Muscle of leg (tissue), 11 donors: ENCODE measurements around the gene APOE. TPM values are rescaled to one million over a fixed set of nuclear protein-coding genes. Genes with fewer than 3 reads are reported as not detected.
"Not testable (repeated sequence)": the region's sequence is repeated elsewhere in the genome, so short reads cannot be mapped to it uniquely, and the experiment has no call there.

Source experiments
- DNase-seq: peaks from one replicate; pipeline ENCODE4 v3.0.0; 2013
- H3K27ac ChIP-seq: one replicate; pipeline ENCODE4 v1.5.1; 2013; ENCODE audit warnings: mild to moderate bottlenecking, low read length, control low read depth
- H3K27me3 ChIP-seq: one replicate; pipeline ENCODE4 v1.6.1; 2013; ENCODE audit warnings: low read length; ENCODE audit not compliant: control insufficient read depth, insufficient read depth
- H3K36me3 ChIP-seq: one replicate; pipeline ENCODE4 v1.6.1; 2013; ENCODE audit warnings: low read length; ENCODE audit not compliant: control insufficient read depth, insufficient read depth
- H3K4me1 ChIP-seq: one replicate; pipeline ENCODE4 v1.6.1; 2013; ENCODE audit warnings: low read length; ENCODE audit not compliant: control insufficient read depth, insufficient read depth
- H3K4me3 ChIP-seq: one replicate; pipeline ENCODE4 v1.5.1; 2013; ENCODE audit warnings: low read length, control low read depth
- H3K9me3 ChIP-seq: replicated peaks from 2 replicates; pipeline ENCODE4 v1.6.1; 2013; ENCODE audit warnings: low read depth, low read length; ENCODE audit not compliant: control insufficient read depth
- WGBS: methylation state at CpG from one replicate; pipeline ENCODE4 v1.1.5; 2013; ENCODE audit warnings: missing lambda C conversion rate; ENCODE audit not compliant: insufficient coverage; 5-methylcytosine and 5-hydroxymethylcytosine counted together
- polyA plus RNA-seq, 8 donors: library from polyadenylated mRNA; unstranded; fragments of 120-200 nt; gene quantifications; one replicate each; pipeline versions ENCODE4 v1.2.1 to v1.2.3, GENCODE V29; 2013; ENCODE audit warnings: inconsistent platforms in 1 of 8, low replicate concordance in 1 of 8; ENCODE audit not compliant: insufficient read length in 8 of 8, insufficient read depth in 1 of 8
- total RNA-seq: library from RNA; stranded (reverse); fragments of 120-200 nt; gene quantifications from one replicate; pipeline ENCODE4 v1.2.4, GENCODE V29; 2013

The APOE gene
- total and polyA plus RNA-seq, 9 donors, result 32.7 to 62.3 (median 46.3) TPM

DNA sequence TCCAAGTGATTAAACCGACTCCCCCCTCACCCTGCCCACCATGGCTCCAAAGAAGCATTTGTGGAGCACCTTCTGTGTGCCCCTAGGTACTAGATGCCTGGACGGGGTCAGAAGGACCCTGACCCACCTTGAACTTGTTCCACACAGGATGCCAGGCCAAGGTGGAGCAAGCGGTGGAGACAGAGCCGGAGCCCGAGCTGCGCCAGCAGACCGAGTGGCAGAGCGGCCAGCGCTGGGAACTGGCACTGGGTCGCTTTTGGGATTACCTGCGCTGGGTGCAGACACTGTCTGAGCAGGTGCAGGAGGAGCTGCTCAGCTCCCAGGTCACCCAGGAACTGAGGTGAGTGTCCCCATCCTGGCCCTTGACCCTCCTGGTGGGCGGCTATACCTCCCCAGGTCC lies 2.0 kb downstream of the APOE start:
- H3K27ac ChIP-seq, result no peak overlapping the region
- DNase-seq, result no peak
- peaks cover 52% of the 10 kb centered on the region for H3K4me1 ChIP-seq
- peaks cover 7% of the 10 kb centered on the region for H3K36me3 ChIP-seq
- no peaks in the 10 kb centered on the region for H3K9me3 ChIP-seq
- H3K27me3 ChIP-seq, result peaks cover 22% of the 10 kb centered on the region
- H3K4me3 ChIP-seq, result no peak overlapping the region
- 91% methylated on average over 11 of the region's 12 CpGs for WGBS

- 92% methylated on average over 40 of the region's 46 CpGs for WGBS
- no peaks in the 10 kb centered on the region for H3K9me3 ChIP-seq
- DNase-seq, result no peak
- peaks cover 59% of the 10 kb centered on the region for H3K4me1 ChIP-seq
- peaks cover 22% of the 10 kb centered on the region for H3K27me3 ChIP-seq
- peaks cover under 1% of the 10 kb centered on the region for H3K36me3 ChIP-seq
- no peak overlapping the region for H3K27ac ChIP-seq
- no peak overlapping the region for H3K4me3 ChIP-seq
Measured at GRCh38 chr19:44908074-44908835, 2.7 kb downstream of the APOE start.

DNA sequence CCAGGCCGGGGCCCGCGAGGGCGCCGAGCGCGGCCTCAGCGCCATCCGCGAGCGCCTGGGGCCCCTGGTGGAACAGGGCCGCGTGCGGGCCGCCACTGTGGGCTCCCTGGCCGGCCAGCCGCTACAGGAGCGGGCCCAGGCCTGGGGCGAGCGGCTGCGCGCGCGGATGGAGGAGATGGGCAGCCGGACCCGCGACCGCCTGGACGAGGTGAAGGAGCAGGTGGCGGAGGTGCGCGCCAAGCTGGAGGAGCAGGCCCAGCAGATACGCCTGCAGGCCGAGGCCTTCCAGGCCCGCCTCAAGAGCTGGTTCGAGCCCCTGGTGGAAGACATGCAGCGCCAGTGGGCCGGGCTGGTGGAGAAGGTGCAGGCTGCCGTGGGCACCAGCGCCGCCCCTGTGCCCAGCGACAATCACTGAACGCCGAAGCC lies 3.3 kb downstream of the APOE start:
- no peak overlapping the region for H3K4me3 ChIP-seq
- 95% methylated on average over 44 of the region's 44 CpGs for WGBS
- no peaks in the 10 kb centered on the region for H3K36me3 ChIP-seq
- no peaks in the 10 kb centered on the region for H3K9me3 ChIP-seq
- peaks cover 61% of the 10 kb centered on the region for H3K4me1 ChIP-seq
- H3K27me3 ChIP-seq, result peaks cover 22% of the 10 kb centered on the region
- DNase-seq, result no peak
- H3K27ac ChIP-seq, result no peak overlapping the region

DNA sequence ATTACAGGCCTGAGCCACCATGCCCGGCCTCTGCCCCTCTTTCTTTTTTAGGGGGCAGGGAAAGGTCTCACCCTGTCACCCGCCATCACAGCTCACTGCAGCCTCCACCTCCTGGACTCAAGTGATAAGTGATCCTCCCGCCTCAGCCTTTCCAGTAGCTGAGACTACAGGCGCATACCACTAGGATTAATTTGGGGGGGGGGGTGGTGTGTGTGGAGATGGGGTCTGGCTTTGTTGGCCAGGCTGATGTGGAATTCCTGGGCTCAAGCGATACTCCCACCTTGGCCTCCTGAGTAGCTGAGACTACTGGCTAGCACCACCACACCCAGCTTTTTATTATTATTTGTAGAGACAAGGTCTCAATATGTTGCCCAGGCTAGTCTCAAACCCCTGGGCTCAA lies 4.2 kb downstream of the APOE start:
- Histone ChIP-seq H3K4me1 (peaks cover 63% of the 10 kb centered on the region), H3K27me3 (peaks cover 17% of the 10 kb centered on the region), H3K36me3 (no peaks in the 10 kb centered on the region), H3K27ac (no peak overlapping the region), H3K9me3 (no peaks in the 10 kb centered on the region), H3K4me3 (no peak overlapping the region)
- no CpG with 5 or more reads among the region's 5 CpGs for WGBS
- DNase-seq, result no peak

GRCh38 chr19:44911896-44912295 lies 6.3 kb downstream of the APOE start:
- H3K4me3 ChIP-seq, H3K36me3 ChIP-seq, H3K9me3 ChIP-seq, DNase-seq, H3K27me3 ChIP-seq: not testable (repeated sequence)
- Histone ChIP-seq H3K27ac (peak overlapping the region; percentile 55), H3K4me1 (peaks cover 49% of the 10 kb centered on the region)
- 90% methylated on average over 3 of the region's 6 CpGs for WGBS

DNA sequence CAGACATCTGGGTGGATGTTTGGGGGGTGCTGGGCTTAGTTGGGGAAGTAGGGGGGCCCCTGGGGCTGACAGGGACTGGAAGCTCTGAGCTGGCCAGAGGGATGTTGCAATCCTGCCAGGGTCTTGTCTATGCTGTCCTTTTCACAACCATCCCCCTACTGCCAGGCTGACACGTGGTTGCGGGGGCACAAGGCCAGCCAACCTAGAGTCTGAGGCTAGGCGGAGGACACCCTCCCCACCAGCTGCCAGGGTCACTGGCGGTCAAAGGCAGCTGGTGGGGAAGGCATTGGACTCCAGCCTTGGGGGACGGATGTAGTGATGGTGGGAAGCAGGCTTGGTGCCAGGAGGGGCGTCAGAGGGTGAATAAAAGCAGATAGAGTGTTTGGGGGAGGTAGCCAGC lies 7.3 kb downstream of the APOE start:
- peak; percentile 90 for DNase-seq
- peak overlapping the region; percentile 52 for H3K27ac ChIP-seq

DNA sequence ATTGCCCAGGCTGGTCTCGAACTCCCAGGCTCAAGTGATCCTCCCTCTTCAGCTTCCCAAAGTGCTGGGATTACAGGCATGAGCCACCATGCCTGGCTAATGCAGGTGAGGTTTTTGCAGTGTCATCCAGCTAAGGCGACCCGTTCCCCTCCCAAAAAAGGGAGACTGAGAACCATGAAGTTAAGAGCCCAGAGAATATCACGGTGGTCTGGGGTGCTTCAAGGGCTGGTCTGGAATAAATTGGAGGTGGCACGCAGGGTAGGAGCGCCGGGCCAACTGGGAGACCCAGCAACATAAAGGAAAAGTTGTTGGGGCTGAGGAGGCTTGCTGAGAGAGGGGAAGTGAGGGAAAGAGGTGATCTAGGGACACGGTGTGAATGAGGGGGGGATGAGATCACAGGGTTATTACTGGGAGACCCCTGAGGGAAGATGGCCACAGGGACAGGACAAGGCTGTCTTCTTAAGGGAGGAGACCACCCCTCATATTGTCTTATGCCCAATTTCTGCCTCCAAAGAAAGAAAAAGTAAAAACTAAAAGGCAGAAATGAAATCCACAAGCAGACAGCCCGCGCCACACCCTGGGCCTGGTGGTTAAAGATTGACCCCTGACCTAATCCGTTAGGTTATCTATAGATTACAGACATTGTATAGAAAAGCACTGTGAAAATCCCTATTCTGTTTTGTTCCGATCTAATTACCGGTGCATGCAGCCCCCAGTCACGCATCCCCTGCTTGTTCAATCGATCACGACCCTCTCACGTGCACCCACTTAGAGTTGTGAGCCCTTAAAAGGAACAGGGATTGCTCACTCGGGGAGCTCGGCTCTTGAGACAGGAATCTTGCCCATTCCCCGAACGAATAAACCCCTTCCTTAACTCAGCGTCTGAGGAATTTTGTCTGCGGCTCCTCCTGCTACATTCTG lies 8.2 kb downstream of the APOE start:
- H3K4me1 ChIP-seq, result peaks cover 49% of the 10 kb centered on the region
- H3K27ac ChIP-seq, H3K9me3 ChIP-seq, H3K4me3 ChIP-seq, H3K27me3 ChIP-seq, DNase-seq, H3K36me3 ChIP-seq: not testable (repeated sequence)
- WGBS, result 62% methylated on average over 9 of the region's 23 CpGs

More for the DNA sequence above, 7.3 kb downstream of the APOE start:
- Histone ChIP-seq H3K27me3 (no peaks in the 10 kb centered on the region), H3K36me3 (no peaks in the 10 kb centered on the region), H3K4me3 (no peak overlapping the region), H3K9me3 (no peaks in the 10 kb centered on the region), H3K4me1 (peaks cover 49% of the 10 kb centered on the region)
- 37% methylated on average over 3 of the region's 6 CpGs for WGBS

DNA sequence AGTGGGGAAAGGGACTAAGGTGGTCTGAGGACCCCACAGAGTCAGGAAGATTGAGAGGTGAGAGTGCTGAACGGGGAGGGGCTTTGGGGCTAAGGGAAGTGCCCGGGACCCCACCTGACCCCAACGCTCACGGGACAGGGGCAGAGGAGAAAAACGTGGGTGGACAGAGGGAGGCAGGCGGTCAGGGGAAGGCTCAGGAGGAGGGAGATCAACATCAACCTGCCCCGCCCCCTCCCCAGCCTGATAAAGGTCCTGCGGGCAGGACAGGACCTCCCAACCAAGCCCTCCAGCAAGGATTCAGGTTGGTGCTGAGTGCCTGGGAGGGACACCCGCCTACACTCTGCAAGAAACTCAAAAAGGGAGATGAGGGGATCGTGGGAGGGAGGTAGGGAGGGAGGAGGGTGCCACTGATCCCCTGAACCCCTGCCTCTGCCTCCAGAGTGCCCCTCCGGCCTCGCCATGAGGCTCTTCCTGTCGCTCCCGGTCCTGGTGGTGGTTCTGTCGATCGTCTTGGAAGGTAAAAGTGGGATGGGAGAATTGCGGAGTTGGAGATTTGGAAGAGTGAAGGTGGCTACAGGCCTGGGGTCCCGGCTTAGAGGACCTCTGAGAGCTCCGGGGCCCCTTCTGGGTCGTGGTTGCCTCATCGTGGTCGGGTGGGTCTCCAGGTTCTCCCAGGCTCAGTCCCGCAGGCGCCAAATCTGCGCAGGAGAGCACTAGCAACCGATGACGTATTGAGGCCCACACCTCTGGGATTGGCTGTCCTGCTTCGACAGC lies 9.0 kb downstream of the APOE start, which contains the start of gene APOC1:
Gene APOC1 (plus strand): TSS at position 176 of the 774 bp plus-strand sequence. CDS start 284 bp downstream, at position 460.
- not testable (repeated sequence) for H3K27me3 ChIP-seq, H3K9me3 ChIP-seq, H3K36me3 ChIP-seq, H3K27ac ChIP-seq
- DNase-seq, result peak; percentile 94
- H3K4me3 ChIP-seq, result peak within 1 kb of the TSS; percentile 54
- peaks cover 48% of the 10 kb centered on the region for H3K4me1 ChIP-seq
- 9% methylated on average over 10 of the region's 28 CpGs for WGBS

- DNase-seq, result no peak
- Histone ChIP-seq H3K27ac (no peak overlapping the region), H3K4me3 (no peak overlapping the region), H3K27me3 (no peaks in the 10 kb centered on the region), H3K36me3 (no peaks in the 10 kb centered on the region), H3K9me3 (no peaks in the 10 kb centered on the region), H3K4me1 (peaks cover 39% of the 10 kb centered on the region)
- WGBS, result 100% methylated on average over 1 of the region's 8 CpGs
Measured at GRCh38 chr19:44924243-44924725, 18.7 kb downstream of the APOE start.
